Testis (tissue), 2 donors: ENCODE measurements around the gene IFTAP.

Experiments used
- CTCF ChIP-seq, 3 experiments: fragments of 450-650 bp in 2 of 3; fragments of 200-600 bp in 1 of 3; sonication (generic) in 1 of 3; IDR thresholded peaks; one replicate each; pipeline ENCODE4 v1.5.1; 2016 to 2019; ENCODE audit warnings: antibody characterized with exemption in 3 of 3, mild to moderate bottlenecking in 2 of 3, moderate library complexity in 1 of 3
- POLR2A ChIP-seq: fragments of 450-650 bp; IDR thresholded peaks from one replicate; pipeline ENCODE4 v1.6.1; 2017; ENCODE audit warnings: antibody characterized with exemption, mild to moderate bottlenecking, moderate library complexity

- TF ChIP-seq CTCF (IDR thresholded peaks at IDR 0.05) (no peak), POLR2A (no peak)
Measured at GRCh38 chr11:36688571-36689291, 94.4 kb downstream of the IFTAP start.
